HCT116 (cell line): ENCODE results near the gene GGCX. TPM values are rescaled to one million over a fixed set of nuclear protein-coding genes. Genes with fewer than 3 reads are reported as not detected.

Experiments used
- ATAC-seq: fragments of 200-7000 bp; cut with Tn5 transposase; 2 replicates; pipeline ENCODE4 v1.9.1; 2020; ENCODE audit warnings: mild to moderate bottlenecking, moderate library complexity
- BruUV-seq: library from RNA; stranded (reverse); fragments of 400-500 nt; replicated peaks from 2 replicates; lab custom pipeline; 2021; lab: Mats Ljungman, UMichigan
- CTCF ChIA-PET: fragments of 300-600 bp; sonication (Branson Sonifier 250); formaldehyde crosslinking; loops from one replicate; lab custom pipeline; 2021; ENCODE audit warnings: antibody characterized with exemption; lab: Charles Lee
- POLR2A ChIA-PET: fragments of 300-600, 350-600 bp; sonication (Branson Sonifier 250); formaldehyde crosslinking; loops from one replicate; lab custom pipeline; 2021; ENCODE audit warnings: antibody characterized with exemption; lab: Charles Lee
- RAD21 ChIA-PET, 2 experiments: fragments of 300-600 bp; sonication (Branson Sonifier 250); formaldehyde crosslinking; loops; one replicate each; lab custom pipeline; 2023; ENCODE audit warnings: low total read pairs in 2 of 2; ENCODE audit not compliant: uncharacterized antibody in 2 of 2, unreplicated experiment in 2 of 2, low non-redundant PET in 1 of 2; lab: Charles Lee
- DNase-seq: peaks from one replicate; pipeline ENCODE4 v3.0.0-alpha.2; 2010; ENCODE audit warnings: low read depth, low spot score
- H2AFZ ChIP-seq: fragments of 200-600 bp; shearing (Covaris generic), sonication (generic); 2 replicates; pipeline ENCODE4 v1.6.1; 2017; ENCODE audit warnings: low read depth, mixed run types, mixed read lengths, antibody characterized with exemption, low read length; ENCODE audit not compliant: poor library complexity, severe bottlenecking
- H3K27ac ChIP-seq: 2 replicates; pipeline ENCODE4 v1.5.1; 2012; ENCODE audit warnings: low read depth, low read length
- H3K27me3 ChIP-seq: fragments of 200-600 bp; sonication (generic); 2 replicates; pipeline ENCODE4 v1.6.1; 2016; ENCODE audit warnings: mixed run types, low read length, mixed read lengths; ENCODE audit not compliant: insufficient read depth
- H3K36me3 ChIP-seq, 2 experiments: fragments of 200-500 bp in 1 of 2; fragments of 200-600 bp in 1 of 2; sonication (Bioruptor generic) in 1 of 2; sonication (generic) in 1 of 2; 2 replicates each; pipeline versions ENCODE4 v1.5.1 to v1.6.1; 2014 to 2016; ENCODE audit warnings: low read length in 2 of 2, inconsistent platforms in 1 of 2, mixed read lengths in 1 of 2, mixed run types in 1 of 2; ENCODE audit not compliant: insufficient read depth in 2 of 2, control insufficient read depth in 1 of 2
- H3K4me1 ChIP-seq, 2 experiments: fragments of 200-600 bp in 1 of 2; sonication (generic) in 1 of 2; 2 replicates each; pipeline versions ENCODE4 v1.5.1 to v1.6.1; 2012 to 2017; ENCODE audit warnings: low read length in 2 of 2, inconsistent platforms in 1 of 2, mild to moderate bottlenecking in 1 of 2, mixed read lengths in 1 of 2, mixed run types in 1 of 2, moderate library complexity in 1 of 2; ENCODE audit not compliant: insufficient read depth in 2 of 2, control insufficient read depth in 1 of 2
- H3K4me2 ChIP-seq: fragments of 200-600 bp; sonication (generic); 2 replicates; pipeline ENCODE4 v1.6.1; 2017; ENCODE audit warnings: mixed run types, low read length, mixed read lengths
- H3K4me3 ChIP-seq, 2 experiments: fragments of 200-600 bp in 1 of 2; sonication (generic) in 1 of 2; replicated peaks in 1 of 2; 2 replicates each; pipeline ENCODE4 v1.5.1; 2011 to 2016; ENCODE audit warnings: low read length in 2 of 2, control low read depth in 1 of 2, low read depth in 1 of 2, mild to moderate bottlenecking in 1 of 2, mixed read lengths in 1 of 2, mixed run types in 1 of 2
- H3K79me2 ChIP-seq: fragments of 200-600 bp; sonication (generic); 2 replicates; pipeline ENCODE4 v1.6.1; 2017; ENCODE audit warnings: mild to moderate bottlenecking, mixed run types, low read length, moderate library complexity, mixed read lengths; ENCODE audit not compliant: insufficient read depth
- H3K9ac ChIP-seq: fragments of 200-600 bp; sonication (generic); 2 replicates; pipeline ENCODE4 v1.6.1; 2016; ENCODE audit warnings: low read length, mixed read lengths
- H3K9me2 ChIP-seq: fragments of 200-600 bp; sonication (generic), shearing (Covaris generic); 2 replicates; pipeline ENCODE4 v1.6.1; 2017; ENCODE audit warnings: mixed run types, mild to moderate bottlenecking, moderate library complexity; ENCODE audit not compliant: insufficient read depth
- H3K9me3 ChIP-seq, 2 experiments: fragments of 200-500 bp in 1 of 2; fragments of 200-600 bp in 1 of 2; sonication (Bioruptor generic) in 1 of 2; sonication (generic) in 1 of 2; 2 replicates each; pipeline ENCODE4 v1.6.1; 2014 to 2017; ENCODE audit warnings: low read length in 2 of 2, mixed read lengths in 2 of 2, inconsistent platforms in 1 of 2, low read depth in 1 of 2, mild to moderate bottlenecking in 1 of 2, mixed run types in 1 of 2, moderate library complexity in 1 of 2; ENCODE audit not compliant: control insufficient read depth in 1 of 2, insufficient read depth in 1 of 2
- H4K20me1 ChIP-seq: fragments of 200-600 bp; sonication (generic), shearing (Covaris generic); 2 replicates; pipeline ENCODE4 v1.6.1; 2017; ENCODE audit warnings: mixed run types, mild to moderate bottlenecking, moderate library complexity; ENCODE audit not compliant: insufficient read depth
- EGR1 ChIP-seq: IDR thresholded peaks from 2 replicates; pipeline ENCODE4 v1.6.1; 2012; ENCODE audit warnings: low read depth
- JUND ChIP-seq: IDR thresholded peaks from 2 replicates; pipeline ENCODE4 v1.6.1; 2012
- POLR2AphosphoS5 ChIP-seq: IDR thresholded peaks from 2 replicates; pipeline ENCODE4 v1.6.1; 2011; ENCODE audit warnings: mild to moderate bottlenecking, low read depth, low read length, moderate library complexity
- SIN3A ChIP-seq: IDR thresholded peaks from 2 replicates; pipeline ENCODE4 v1.6.1; 2012; ENCODE audit warnings: low read depth
- TCF7L2 ChIP-seq: IDR thresholded peaks from 2 replicates; pipeline ENCODE4 v1.7.0; 2011; ENCODE audit warnings: borderline replicate concordance, inconsistent platforms; ENCODE audit not compliant: insufficient read depth, insufficient read length; ENCODE audit errors: extremely low read depth
- ZBTB33 ChIP-seq: IDR thresholded peaks from 2 replicates; pipeline ENCODE4 v1.6.1; 2011; ENCODE audit warnings: mild to moderate bottlenecking, low read length, moderate library complexity; ENCODE audit not compliant: insufficient replicate concordance; ENCODE audit errors: extremely low read depth
- ZNF274 ChIP-seq: fragments of 200-500 bp; sonication (Bioruptor generic); IDR thresholded peaks from 2 replicates; pipeline ENCODE4 v1.6.1; 2014; ENCODE audit warnings: mild to moderate bottlenecking, low read depth, low read length, inconsistent platforms
- intact Hi-C: fragments of 100-400 bp; cut with micrococcal nuclease; formaldehyde crosslinking; loops from 2 replicates; pipeline ENCODE4 v1.10.0; 2022
- total RNA-seq: library from RNA; stranded (reverse); gene quantifications from one replicate; pipeline ENCODE4 v1.2.1, GENCODE V29; 2021; ENCODE audit not compliant: unreplicated experiment
- TF ChIP-seq, protein P1 (sequence below): IDR thresholded peaks from 2 replicates; pipeline ENCODE4 v1.6.1; 2012; ENCODE audit warnings: low read depth
- TF ChIP-seq, protein P2 (sequence below), 3 experiments: fragments of 200-600 bp in 1 of 3; sonication (generic) in 1 of 3; IDR thresholded peaks in 2 of 3; conservative IDR thresholded peaks in 1 of 3; 2 replicates each; pipeline ENCODE4 v1.5.1; 2012 to 2017; ENCODE audit warnings: low read depth in 2 of 3, low read length in 2 of 3, antibody characterized with exemption in 1 of 3, borderline replicate concordance in 1 of 3, control low read depth in 1 of 3, mild to moderate bottlenecking in 1 of 3, mixed read lengths in 1 of 3, mixed run types in 1 of 3, moderate library complexity in 1 of 3; ENCODE audit not compliant: insufficient read depth in 1 of 3

The GGCX gene
- total RNA-seq, 1 experiment from 2014 or later: 43.5 TPM

DNA sequence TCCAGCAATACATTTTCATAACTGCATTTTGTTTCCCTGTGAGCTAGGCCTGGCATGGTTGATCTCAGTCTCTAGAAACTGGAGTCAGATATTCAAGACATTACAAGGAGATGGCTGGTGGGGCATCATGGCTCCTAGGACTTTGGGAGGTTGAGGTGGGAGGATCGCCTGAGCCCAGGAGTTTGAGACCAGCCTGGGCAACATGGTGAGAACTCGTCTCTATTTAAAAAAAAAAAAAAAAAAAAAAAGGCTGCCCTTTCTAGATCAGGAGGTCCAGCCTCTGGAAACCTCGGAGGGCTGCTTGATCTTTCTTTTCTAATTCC lies 15.7 kb upstream of the GGCX start:
- H3K36me3 ChIP-seq: peaks cover 0 to 2% of the 10 kb centered on the region in 2 experiments; a peak in 1 of 4 replicates
- intact Hi-C loops: no loop called here
- CTCF ChIA-PET: interaction anchor here (1.4 kb wide), 1 partner anchor 25 kb away, joined by 7 read pairs; no protein-coding TSS in a partner anchor
- H3K4me2 ChIP-seq: peak overlapping the region; percentile 81
- ATAC-seq: peak; percentile 8; the same call in 1 of the 2 replicates
- H3K9ac ChIP-seq: peak overlapping the region; percentile 65
- peaks cover 18 to 26% of the 10 kb centered on the region in 2 experiments for H3K4me1 ChIP-seq
- POLR2A ChIA-PET: interaction anchor here (0.7 to 2.1 kb wide), 11 partner anchors 15 to 631 kb away, joined by 3 to 9 read pairs (median 3); partner anchors contain the start of genes C2orf68, MAT2A, RNF181 and TMEM150A
- no peak for DNase-seq
- no peaks in the 10 kb centered on the region for H3K9me3 ChIP-seq
- H3K27ac ChIP-seq: peak overlapping the region; percentile 43
- BruUV-seq: no TSS peak
- no peaks in the 10 kb centered on the region for H3K79me2 ChIP-seq
- peak overlapping the region; percentile 57 for H2AFZ ChIP-seq
- no peaks in the 10 kb centered on the region for H4K20me1 ChIP-seq
- H3K27me3 ChIP-seq: no peaks in the 10 kb centered on the region
- TF ChIP-seq, protein P1, sequence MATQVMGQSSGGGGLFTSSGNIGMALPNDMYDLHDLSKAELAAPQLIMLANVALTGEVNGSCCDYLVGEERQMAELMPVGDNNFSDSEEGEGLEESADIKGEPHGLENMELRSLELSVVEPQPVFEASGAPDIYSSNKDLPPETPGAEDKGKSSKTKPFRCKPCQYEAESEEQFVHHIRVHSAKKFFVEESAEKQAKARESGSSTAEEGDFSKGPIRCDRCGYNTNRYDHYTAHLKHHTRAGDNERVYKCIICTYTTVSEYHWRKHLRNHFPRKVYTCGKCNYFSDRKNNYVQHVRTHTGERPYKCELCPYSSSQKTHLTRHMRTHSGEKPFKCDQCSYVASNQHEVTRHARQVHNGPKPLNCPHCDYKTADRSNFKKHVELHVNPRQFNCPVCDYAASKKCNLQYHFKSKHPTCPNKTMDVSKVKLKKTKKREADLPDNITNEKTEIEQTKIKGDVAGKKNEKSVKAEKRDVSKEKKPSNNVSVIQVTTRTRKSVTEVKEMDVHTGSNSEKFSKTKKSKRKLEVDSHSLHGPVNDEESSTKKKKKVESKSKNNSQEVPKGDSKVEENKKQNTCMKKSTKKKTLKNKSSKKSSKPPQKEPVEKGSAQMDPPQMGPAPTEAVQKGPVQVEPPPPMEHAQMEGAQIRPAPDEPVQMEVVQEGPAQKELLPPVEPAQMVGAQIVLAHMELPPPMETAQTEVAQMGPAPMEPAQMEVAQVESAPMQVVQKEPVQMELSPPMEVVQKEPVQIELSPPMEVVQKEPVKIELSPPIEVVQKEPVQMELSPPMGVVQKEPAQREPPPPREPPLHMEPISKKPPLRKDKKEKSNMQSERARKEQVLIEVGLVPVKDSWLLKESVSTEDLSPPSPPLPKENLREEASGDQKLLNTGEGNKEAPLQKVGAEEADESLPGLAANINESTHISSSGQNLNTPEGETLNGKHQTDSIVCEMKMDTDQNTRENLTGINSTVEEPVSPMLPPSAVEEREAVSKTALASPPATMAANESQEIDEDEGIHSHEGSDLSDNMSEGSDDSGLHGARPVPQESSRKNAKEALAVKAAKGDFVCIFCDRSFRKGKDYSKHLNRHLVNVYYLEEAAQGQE: no peak
- TF ChIP-seq SIN3A: no peak
- TF ChIP-seq JUND: no peak
- no peak for TF ChIP-seq ZNF274
- TF ChIP-seq TCF7L2: no peak
- TF ChIP-seq, protein P2, sequence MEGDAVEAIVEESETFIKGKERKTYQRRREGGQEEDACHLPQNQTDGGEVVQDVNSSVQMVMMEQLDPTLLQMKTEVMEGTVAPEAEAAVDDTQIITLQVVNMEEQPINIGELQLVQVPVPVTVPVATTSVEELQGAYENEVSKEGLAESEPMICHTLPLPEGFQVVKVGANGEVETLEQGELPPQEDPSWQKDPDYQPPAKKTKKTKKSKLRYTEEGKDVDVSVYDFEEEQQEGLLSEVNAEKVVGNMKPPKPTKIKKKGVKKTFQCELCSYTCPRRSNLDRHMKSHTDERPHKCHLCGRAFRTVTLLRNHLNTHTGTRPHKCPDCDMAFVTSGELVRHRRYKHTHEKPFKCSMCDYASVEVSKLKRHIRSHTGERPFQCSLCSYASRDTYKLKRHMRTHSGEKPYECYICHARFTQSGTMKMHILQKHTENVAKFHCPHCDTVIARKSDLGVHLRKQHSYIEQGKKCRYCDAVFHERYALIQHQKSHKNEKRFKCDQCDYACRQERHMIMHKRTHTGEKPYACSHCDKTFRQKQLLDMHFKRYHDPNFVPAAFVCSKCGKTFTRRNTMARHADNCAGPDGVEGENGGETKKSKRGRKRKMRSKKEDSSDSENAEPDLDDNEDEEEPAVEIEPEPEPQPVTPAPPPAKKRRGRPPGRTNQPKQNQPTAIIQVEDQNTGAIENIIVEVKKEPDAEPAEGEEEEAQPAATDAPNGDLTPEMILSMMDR (IDR thresholded peaks at IDR 0.05 in 2 of 3, conservative IDR thresholded peaks at IDR 0.05 in 1 of 3; ENCODE audit: borderline replicate concordance in 1 of 3, insufficient read depth in 1 of 3, low read depth in 2 of 3, low read length in 2 of 3): no peak
- TF ChIP-seq POLR2AphosphoS5: no peak
- TF ChIP-seq EGR1: no peak
- TF ChIP-seq ZBTB33: no peak
- peak overlapping the region; percentile 67 to 86 for H3K4me3 ChIP-seq
- H3K9me2 ChIP-seq: no peaks in the 10 kb centered on the region
- RAD21 ChIA-PET: interaction anchor here in 1 of 2 experiments (0.7 to 1.0 kb wide), 2 partner anchors 13 to 37 kb away, joined by 3 to 4 read pairs; no protein-coding TSS in a partner anchor
